Endothelial cell of umbilical vein (primary cell): ENCODE measurements around the gene PLA2G15. TPM values are rescaled to one million over a fixed set of nuclear protein-coding genes. Genes with fewer than 3 reads are reported as not detected.

ENCODE experiments used
- BruUV-seq: library from RNA; stranded (reverse); fragments of 400-500 nt; replicated peaks from 2 replicates; lab custom pipeline; 2021; lab: Mats Ljungman, UMichigan
- CTCF ChIA-PET: fragments of 300-600, 350-600 bp; sonication (Branson Sonifier 250); formaldehyde crosslinking; loops from one replicate; lab custom pipeline; 2021; ENCODE audit warnings: antibody characterized with exemption, inconsistent platforms; lab: Charles Lee
- POLR2A ChIA-PET: fragments of 300-600, 350-600 bp; sonication (Branson Sonifier 250); formaldehyde crosslinking; loops from one replicate; lab custom pipeline; 2021; ENCODE audit warnings: antibody characterized with exemption, inconsistent platforms; lab: Charles Lee
- DNase-seq: peaks from one replicate; pipeline ENCODE4 v3.0.0-alpha.2; 2011; ENCODE audit warnings: low read depth, low spot score
- FAIRE-seq: peaks from 2 replicates; lab custom pipeline; 2011; peaks lifted over from hg19 to GRCh38; lab: Jason Lieb, UNC
- H2AFZ ChIP-seq: 2 replicates; pipeline ENCODE4 v1.6.0; 2012; ENCODE audit warnings: low read depth, low read length, control low read depth, inconsistent platforms
- H3K27ac ChIP-seq: 2 replicates; pipeline ENCODE4 v1.5.1; 2011; ENCODE audit warnings: low read depth, mild to moderate bottlenecking, control low read depth, low read length, moderate library complexity; ENCODE audit not compliant: insufficient read depth
- H3K27me3 ChIP-seq, 2 experiments: 2 replicates each; pipeline versions ENCODE4 v1.6.0 to v1.6.1; 2011; ENCODE audit warnings: low read length in 2 of 2, mixed read lengths in 1 of 2; ENCODE audit not compliant: control insufficient read depth in 2 of 2, insufficient read depth in 2 of 2
- H3K36me3 ChIP-seq, 2 experiments: 2 replicates in 1 of 2; 3 replicates in 1 of 2; pipeline ENCODE4 v1.5.1; 2011; ENCODE audit warnings: low read length in 2 of 2, mild to moderate bottlenecking in 1 of 2, moderate library complexity in 1 of 2; ENCODE audit not compliant: control insufficient read depth in 2 of 2, insufficient read depth in 2 of 2; ENCODE audit errors: extremely low read depth in 1 of 2
- H3K4me1 ChIP-seq: 3 replicates; pipeline ENCODE4 v1.5.1; 2011; ENCODE audit warnings: mild to moderate bottlenecking, low read length; ENCODE audit not compliant: control insufficient read depth, insufficient read depth; ENCODE audit errors: extremely low read depth
- H3K4me2 ChIP-seq: 2 replicates; pipeline ENCODE4 v1.6.1; 2011; ENCODE audit warnings: low read length, control low read depth, mixed read lengths; ENCODE audit not compliant: insufficient read depth
- H3K4me3 ChIP-seq, 3 experiments: fragments of 200-600 bp in 1 of 3; sonication (generic), shearing (Covaris generic) in 1 of 3; replicated peaks in 1 of 3; 2 replicates each; pipeline ENCODE4 v1.5.1; 2011 to 2016; ENCODE audit warnings: control low read depth in 3 of 3, low read length in 3 of 3, mild to moderate bottlenecking in 2 of 3, inconsistent platforms in 1 of 3, low read depth in 1 of 3, moderate library complexity in 1 of 3; ENCODE audit not compliant: insufficient read depth in 1 of 3
- H3K79me2 ChIP-seq: 2 replicates; pipeline ENCODE4 v1.6.0; 2012; ENCODE audit warnings: low read length, inconsistent platforms; ENCODE audit not compliant: control insufficient read depth, insufficient read depth
- H3K9ac ChIP-seq: replicated peaks from 2 replicates; pipeline ENCODE3; 2011; ENCODE audit warnings: low read length, control low read depth; ENCODE audit not compliant: insufficient read depth; ENCODE audit errors: extremely low read depth
- H3K9me1 ChIP-seq: replicated peaks from 3 replicates; pipeline ENCODE4 v1.6.0; 2011; ENCODE audit warnings: mild to moderate bottlenecking, low read length; ENCODE audit not compliant: control insufficient read depth, insufficient read depth; ENCODE audit errors: extremely low read depth
- H3K9me3 ChIP-seq: replicated peaks from 2 replicates; pipeline ENCODE4 v1.5.1; 2012; ENCODE audit warnings: low read length, inconsistent platforms; ENCODE audit not compliant: control insufficient read depth, insufficient read depth
- H4K20me1 ChIP-seq: replicated peaks from 2 replicates; pipeline ENCODE3; 2011; ENCODE audit warnings: mild to moderate bottlenecking, low read length; ENCODE audit not compliant: control insufficient read depth, insufficient read depth; ENCODE audit errors: extremely low read depth
- CTCF ChIP-seq, 2 donors: IDR thresholded peaks; 1 replicate in 1 of 2; 2 replicates in 1 of 2; pipeline ENCODE4 v1.5.1; 2011; ENCODE audit warnings: low read length in 2 of 2, mild to moderate bottlenecking in 2 of 2, moderate library complexity in 2 of 2, control low read depth in 1 of 2, inconsistent platforms in 1 of 2, low read depth in 1 of 2; ENCODE audit not compliant: insufficient read depth in 1 of 2; ENCODE audit errors: extremely low read depth in 1 of 2
- EZH2 ChIP-seq: IDR thresholded peaks from 2 replicates; pipeline ENCODE4 v1.6.1; 2012; ENCODE audit warnings: borderline replicate concordance, low read depth, mild to moderate bottlenecking, moderate library complexity, low read length, inconsistent platforms; ENCODE audit not compliant: severe bottlenecking
- FOS ChIP-seq: IDR thresholded peaks from 2 replicates; pipeline ENCODE4 v1.6.1; 2011; ENCODE audit warnings: mild to moderate bottlenecking, low read length, moderate library complexity, borderline replicate concordance; ENCODE audit not compliant: insufficient read depth
- GATA2 ChIP-seq: IDR thresholded peaks from 2 replicates; pipeline ENCODE4 v1.7.0; 2011; ENCODE audit warnings: low read depth, mild to moderate bottlenecking, moderate library complexity, mixed read lengths, low read length; ENCODE audit not compliant: insufficient read length, insufficient read depth
- JUN ChIP-seq: IDR thresholded peaks from 2 replicates; pipeline ENCODE4 v1.6.1; 2011; ENCODE audit warnings: borderline replicate concordance, low read depth; ENCODE audit not compliant: insufficient read length, insufficient read depth
- MAX ChIP-seq: IDR thresholded peaks from 2 replicates; pipeline ENCODE4 v1.6.1; 2011; ENCODE audit not compliant: insufficient read depth, insufficient read length
- MYC ChIP-seq: IDR thresholded peaks from one replicate; pipeline ENCODE4 v1.6.1; 2011; ENCODE audit warnings: mild to moderate bottlenecking, low read depth, low read length
- POLR2A ChIP-seq: IDR thresholded peaks from 2 replicates; pipeline ENCODE4 v1.6.1; 2012; ENCODE audit warnings: low read depth, mild to moderate bottlenecking, control low read depth, low read length
- POLR2AphosphoS5 ChIP-seq: IDR thresholded peaks from 2 replicates; pipeline ENCODE4 v1.6.1; 2012; ENCODE audit warnings: low read depth, mild to moderate bottlenecking, control low read depth, low read length, moderate library complexity; ENCODE audit not compliant: insufficient read depth
- dilution Hi-C: fragments of 300-500 bp; cut with MboI; formaldehyde crosslinking; loops from one replicate; pipeline ENCODE4 v1.15.0; 2019; ENCODE audit warnings: low sequenced_read_pairs; ENCODE audit not compliant: extremely low pct_ligation_motif_present
- intact Hi-C: fragments of 100-400 bp; cut with micrococcal nuclease; formaldehyde crosslinking; loops from one replicate; pipeline ENCODE4 v1.10.0; 2022
- polyA plus RNA-seq, 4 experiments: library from polyadenylated mRNA; depleted of rRNA in 3 of 4; stranded (reverse) in 3 of 4; unstranded in 1 of 4; fragments of >200 nt; gene quantifications; 2 replicates each; pipeline versions ENCODE4 v1.2.1 to v1.2.3, GENCODE V29; 2011 to 2012; ENCODE audit warnings: missing spikeins in 1 of 4
- total RNA-seq: library from RNA; stranded (reverse); gene quantifications from 2 replicates; pipeline ENCODE4 v1.2.3, GENCODE V29; 2021

The PLA2G15 gene
- total and polyA plus RNA-seq, 2 donors (not counting 3 experiments of a cell fraction or from before 2014, with no cell fraction given): 24.3 to 41.8 TPM

- FAIRE-seq: no peak
Measured at GRCh38 chr16:68227183-68227793, 17.9 kb upstream of the PLA2G15 start.

GRCh38 chr16:68227850-68228553 lies 17.2 kb upstream of the PLA2G15 start:
- H2AFZ ChIP-seq: no peak overlapping the region
- no peaks in the 10 kb centered on the region for H3K79me2 ChIP-seq
- POLR2A ChIA-PET: no interaction called here
- H3K36me3 ChIP-seq: no peaks in the 10 kb centered on the region
- no peaks in the 10 kb centered on the region for H3K4me1 ChIP-seq
- H3K9me1 ChIP-seq: no peaks in the 10 kb centered on the region
- no peaks in the 10 kb centered on the region for H3K27me3 ChIP-seq
- no peaks in the 10 kb centered on the region for H3K9me3 ChIP-seq
- no TSS peak for BruUV-seq
- no peak overlapping the region for H3K4me3 ChIP-seq
- no peak for TF ChIP-seq MAX
- no peak for TF ChIP-seq CTCF (IDR thresholded peaks at IDR 0.05; ENCODE audit: extremely low read depth in 1 of 2, insufficient read depth in 1 of 2, low read depth in 1 of 2, low read length in 2 of 2)
- TF ChIP-seq EZH2: no peak
- no peak for TF ChIP-seq FOS
- no peak for TF ChIP-seq POLR2AphosphoS5
- no peak for TF ChIP-seq JUN
- no peak for TF ChIP-seq MYC
- no peak for TF ChIP-seq GATA2
- TF ChIP-seq POLR2A: no peak
- H3K4me2 ChIP-seq: no peak overlapping the region
- no peak overlapping the region for H3K27ac ChIP-seq
- no peaks in the 10 kb centered on the region for H4K20me1 ChIP-seq
- intact Hi-C loops: loop anchor here (2.0 kb wide), 1 partner anchor 187 kb away; no protein-coding TSS in a partner anchor
- CTCF ChIA-PET: interaction anchor here (1.0 to 4.7 kb wide), 11 partner anchors 11 to 411 kb away, joined by 3 to 57 read pairs (median 6); partner anchors contain the start of gene NFATC3
- FAIRE-seq (no peak), DNase-seq (no peak)
- dilution Hi-C loops: no loop called here
- H3K9ac ChIP-seq: no peak overlapping the region

More at GRCh38 chr16:68227183-68227793, 17.9 kb upstream of the PLA2G15 start:
- intact Hi-C loops (no loop called here), dilution Hi-C loops (no loop called here)
- BruUV-seq: no TSS peak
- H2AFZ ChIP-seq: no peak overlapping the region
- no peaks in the 10 kb centered on the region for H3K27me3 ChIP-seq
- H3K4me3 ChIP-seq: no peak overlapping the region
- peaks cover 3% of the 10 kb centered on the region for H4K20me1 ChIP-seq
- no peak overlapping the region for H3K9ac ChIP-seq
- no peaks in the 10 kb centered on the region for H3K9me1 ChIP-seq
- no peak overlapping the region for H3K4me2 ChIP-seq
- no peak for DNase-seq
- POLR2A ChIA-PET: no interaction called here
- no peak overlapping the region for H3K27ac ChIP-seq
- no peaks in the 10 kb centered on the region for H3K36me3 ChIP-seq
- no peaks in the 10 kb centered on the region for H3K4me1 ChIP-seq
- CTCF ChIA-PET: interaction anchor here (0.7 to 4.7 kb wide), 7 partner anchors 10 to 1402 kb away, joined by 4 to 57 read pairs (median 8); no protein-coding TSS in a partner anchor
- no peak for TF ChIP-seq MYC
- no peak for TF ChIP-seq JUN
- H3K9me3 ChIP-seq: no peaks in the 10 kb centered on the region
- H3K79me2 ChIP-seq: no peaks in the 10 kb centered on the region
